ENCODE results near the gene OPTC. TPM values are rescaled to one million over a fixed set of nuclear protein-coding genes. Genes with fewer than 3 reads are reported as not detected.
A peak's percentile ranks its signal among the peaks of the same experiment; 100 is the strongest.

OPTC gene
- total RNA-seq, 1 donor from 2014 or later = not detected

DNA sequence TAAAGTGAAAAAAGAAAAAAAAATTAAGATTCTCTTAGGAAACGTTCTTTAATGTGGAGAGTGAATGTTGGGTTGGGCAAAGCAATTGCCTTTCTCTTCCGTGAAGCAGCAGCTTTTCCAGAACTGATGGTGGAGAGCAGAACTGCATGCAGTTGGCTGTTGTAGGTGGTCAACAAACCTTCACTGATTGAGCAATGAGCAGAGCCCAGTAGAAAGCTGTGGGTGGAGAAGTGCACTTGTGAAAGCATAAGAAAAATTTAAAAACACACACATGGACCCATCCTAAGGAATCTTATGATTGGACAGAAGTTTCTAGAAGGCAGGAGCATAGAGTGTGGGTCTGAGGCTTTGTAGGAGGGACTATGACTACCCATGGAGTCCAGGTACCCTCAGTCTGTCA lies 13.9 kb upstream of the OPTC start:
- peak overlapping the region; percentile 80 for H3K27ac ChIP-seq (replicated peaks)
- DNase-seq = no peak
- H3K27me3 ChIP-seq (ENCODE audit: low read depth) = peaks cover 4% of the 10 kb centered on the region
- H3K36me3 ChIP-seq = no peaks in the 10 kb centered on the region
- intact Hi-C loops (cut with micrococcal nuclease) = loop anchor here (10.0 kb wide), 1 partner anchor 205 kb away; no protein-coding TSS in a partner anchor
- H3K9me3 ChIP-seq (replicated peaks) = no peaks in the 10 kb centered on the region
- TF ChIP-seq, protein P1, sequence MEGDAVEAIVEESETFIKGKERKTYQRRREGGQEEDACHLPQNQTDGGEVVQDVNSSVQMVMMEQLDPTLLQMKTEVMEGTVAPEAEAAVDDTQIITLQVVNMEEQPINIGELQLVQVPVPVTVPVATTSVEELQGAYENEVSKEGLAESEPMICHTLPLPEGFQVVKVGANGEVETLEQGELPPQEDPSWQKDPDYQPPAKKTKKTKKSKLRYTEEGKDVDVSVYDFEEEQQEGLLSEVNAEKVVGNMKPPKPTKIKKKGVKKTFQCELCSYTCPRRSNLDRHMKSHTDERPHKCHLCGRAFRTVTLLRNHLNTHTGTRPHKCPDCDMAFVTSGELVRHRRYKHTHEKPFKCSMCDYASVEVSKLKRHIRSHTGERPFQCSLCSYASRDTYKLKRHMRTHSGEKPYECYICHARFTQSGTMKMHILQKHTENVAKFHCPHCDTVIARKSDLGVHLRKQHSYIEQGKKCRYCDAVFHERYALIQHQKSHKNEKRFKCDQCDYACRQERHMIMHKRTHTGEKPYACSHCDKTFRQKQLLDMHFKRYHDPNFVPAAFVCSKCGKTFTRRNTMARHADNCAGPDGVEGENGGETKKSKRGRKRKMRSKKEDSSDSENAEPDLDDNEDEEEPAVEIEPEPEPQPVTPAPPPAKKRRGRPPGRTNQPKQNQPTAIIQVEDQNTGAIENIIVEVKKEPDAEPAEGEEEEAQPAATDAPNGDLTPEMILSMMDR (IDR thresholded peaks at IDR 0.05; ENCODE audit: borderline replicate concordance) = peak; percentile 27
- peaks cover 32% of the 10 kb centered on the region for H3K4me1 ChIP-seq
- peak overlapping the region; percentile 62 for H3K4me3 ChIP-seq

DNA sequence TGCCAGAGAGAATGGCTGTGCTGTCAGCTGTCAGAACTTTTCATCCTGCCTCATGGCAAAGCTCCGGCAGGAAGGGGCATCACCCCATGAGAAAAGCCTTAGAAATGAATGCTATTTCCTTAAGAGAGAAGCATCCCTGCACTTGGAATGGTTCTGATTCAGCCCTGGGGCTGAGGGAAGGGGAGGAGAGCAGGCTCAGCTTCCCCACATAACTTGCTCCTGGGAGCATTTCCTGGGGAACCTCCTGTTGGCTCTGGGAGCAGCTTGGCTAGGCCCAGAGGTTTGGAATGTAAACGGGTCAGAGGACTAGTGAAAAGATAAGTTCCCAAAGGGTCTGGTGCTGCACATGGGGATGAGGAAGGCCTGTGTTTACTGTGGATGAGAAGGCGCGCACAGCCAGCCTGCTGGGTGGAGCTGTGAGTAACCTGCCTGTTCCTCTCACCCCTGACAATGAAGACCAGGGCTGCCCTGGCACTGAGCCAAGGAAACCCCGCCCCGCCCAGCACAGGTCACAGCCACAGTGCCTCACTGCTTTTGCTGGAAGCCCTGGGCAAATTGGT lies 13.3 kb upstream of the OPTC start:
- H3K27me3 ChIP-seq (ENCODE audit: low read depth) = peaks cover 4% of the 10 kb centered on the region
- H3K4me3 ChIP-seq = peak overlapping the region; percentile 62
- no peaks in the 10 kb centered on the region for H3K9me3 ChIP-seq (replicated peaks)
- intact Hi-C loops (cut with micrococcal nuclease) = loop anchor here (10.0 kb wide), 1 partner anchor 206 kb away; no protein-coding TSS in a partner anchor
- peak; percentile 55 for DNase-seq
- no peaks in the 10 kb centered on the region for H3K36me3 ChIP-seq
- peaks cover 30% of the 10 kb centered on the region for H3K4me1 ChIP-seq
- H3K27ac ChIP-seq (replicated peaks) = peak overlapping the region; percentile 80
- TF ChIP-seq, protein P1 (IDR thresholded peaks at IDR 0.05; ENCODE audit: borderline replicate concordance) = no peak

DNA sequence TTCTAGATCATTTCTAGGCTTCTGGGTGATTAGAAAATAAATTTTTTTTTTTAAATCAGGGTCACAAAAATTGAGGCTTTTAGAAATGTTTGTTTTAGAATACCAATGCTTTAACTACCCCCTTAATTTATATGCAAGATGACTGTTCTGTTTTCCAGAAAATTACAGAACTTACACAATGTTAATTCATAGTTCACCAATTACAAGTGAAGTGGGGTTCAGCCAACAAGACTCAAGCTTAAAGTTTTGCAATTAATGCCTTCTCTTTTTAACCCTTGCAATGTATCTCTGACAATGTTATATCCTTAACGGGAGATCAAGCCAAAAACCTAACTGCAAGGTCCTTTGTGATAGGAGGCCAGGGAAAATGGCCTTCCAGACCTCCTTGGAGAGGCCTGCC lies 12.8 kb upstream of the OPTC start:
- peak overlapping the region; percentile 80 for H3K27ac ChIP-seq (replicated peaks)
- peaks cover 4% of the 10 kb centered on the region for H3K27me3 ChIP-seq (ENCODE audit: low read depth)
- no peaks in the 10 kb centered on the region for H3K36me3 ChIP-seq
- TF ChIP-seq, protein P1 (IDR thresholded peaks at IDR 0.05; ENCODE audit: borderline replicate concordance) = no peak
- DNase-seq = no peak
- peak overlapping the region; percentile 62 for H3K4me3 ChIP-seq
- H3K4me1 ChIP-seq = peaks cover 30% of the 10 kb centered on the region
- intact Hi-C loops (cut with micrococcal nuclease) = loop anchor here (10.0 kb wide), 1 partner anchor 206 kb away; no protein-coding TSS in a partner anchor
- no peaks in the 10 kb centered on the region for H3K9me3 ChIP-seq (replicated peaks)

- Histone ChIP-seq H3K27me3 (ENCODE audit: low read depth) (no peaks in the 10 kb centered on the region), H3K9me3 (replicated peaks) (no peaks in the 10 kb centered on the region), H3K4me3 (peak overlapping the region; percentile 61), H3K36me3 (no peaks in the 10 kb centered on the region), H3K27ac (replicated peaks) (peak overlapping the region; percentile 88), H3K4me1 (peaks cover 29% of the 10 kb centered on the region)
- intact Hi-C loops (cut with micrococcal nuclease) = loop anchor here (5.0 to 10.0 kb wide), 2 partner anchors 144 to 212 kb away; no protein-coding TSS in a partner anchor
- TF ChIP-seq, protein P1 (IDR thresholded peaks at IDR 0.05; ENCODE audit: borderline replicate concordance) = no peak
- DNase-seq = no peak
Measured at GRCh38 chr1:203486618-203487370, 7.2 kb upstream of the OPTC start.

- no peak for DNase-seq
- Histone ChIP-seq H3K9me3 (replicated peaks) (no peaks in the 10 kb centered on the region), H3K36me3 (no peaks in the 10 kb centered on the region), H3K4me1 (peaks cover 26% of the 10 kb centered on the region), H3K27ac (replicated peaks) (no peak overlapping the region), H3K4me3 (no peak overlapping the region), H3K27me3 (ENCODE audit: low read depth) (no peaks in the 10 kb centered on the region)
- TF ChIP-seq, protein P1 (IDR thresholded peaks at IDR 0.05; ENCODE audit: borderline replicate concordance) = no peak
- intact Hi-C loops (cut with micrococcal nuclease) = loop anchor here (5.0 to 10.0 kb wide), 2 partner anchors 146 to 214 kb away; no protein-coding TSS in a partner anchor
Measured at GRCh38 chr1:203488539-203488938, 5.4 kb upstream of the OPTC start.

Data from left ventricle myocardium inferior (tissue), 1 donor.